Stimulated activated CD8-positive, alpha-beta memory T cell treated with anti-CD3 and anti-CD28 coated beads, Interleukin-7, amount 100 ng/mL, for 24 hours (primary cell): ENCODE results near the gene CDH4.

ENCODE experiments used
- DNase-seq: peaks from one replicate; pipeline ENCODE4 v3.0.0-alpha.2; 2020; ENCODE audit warnings: low read depth

CDH4 gene

DNA sequence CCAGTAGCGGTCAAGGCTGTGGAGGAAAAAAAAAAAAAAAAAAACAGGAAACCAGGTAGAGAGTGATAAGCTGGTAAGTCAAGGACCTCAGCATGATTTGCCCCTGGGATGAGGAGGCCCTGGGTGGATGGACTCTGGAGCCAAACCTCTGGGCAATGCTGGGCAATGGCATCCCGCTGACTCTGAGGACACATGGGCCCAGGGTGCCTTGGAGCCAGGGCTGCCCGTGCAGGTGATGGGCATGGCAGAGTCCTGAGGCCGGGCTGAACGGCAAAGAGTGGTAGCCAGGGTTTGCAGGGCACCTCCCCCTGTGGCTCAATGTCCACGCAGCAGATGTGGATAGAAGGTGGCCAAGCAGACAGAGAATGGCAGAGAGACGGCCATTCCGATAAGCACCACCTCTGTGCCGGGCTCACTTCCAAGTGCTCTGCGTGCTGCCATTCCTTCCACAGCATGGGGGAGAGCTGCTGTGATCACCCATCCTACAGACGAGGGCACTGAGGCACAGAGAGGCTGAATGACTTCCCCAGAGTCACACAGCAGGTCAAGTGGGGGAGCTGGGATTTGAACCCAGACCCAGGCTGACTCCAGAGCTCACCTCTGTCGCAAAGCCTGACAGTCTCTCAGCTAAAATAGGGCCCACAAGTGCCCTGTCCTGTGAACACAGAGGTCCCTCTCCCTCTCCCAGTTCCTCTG is 353.9 kb downstream of the CDH4 start:
- no peak for DNase-seq

- no peak for DNase-seq
These were observed 356.4 kb downstream of the CDH4 start for GRCh38 chr20:61608275-61609085.

DNA sequence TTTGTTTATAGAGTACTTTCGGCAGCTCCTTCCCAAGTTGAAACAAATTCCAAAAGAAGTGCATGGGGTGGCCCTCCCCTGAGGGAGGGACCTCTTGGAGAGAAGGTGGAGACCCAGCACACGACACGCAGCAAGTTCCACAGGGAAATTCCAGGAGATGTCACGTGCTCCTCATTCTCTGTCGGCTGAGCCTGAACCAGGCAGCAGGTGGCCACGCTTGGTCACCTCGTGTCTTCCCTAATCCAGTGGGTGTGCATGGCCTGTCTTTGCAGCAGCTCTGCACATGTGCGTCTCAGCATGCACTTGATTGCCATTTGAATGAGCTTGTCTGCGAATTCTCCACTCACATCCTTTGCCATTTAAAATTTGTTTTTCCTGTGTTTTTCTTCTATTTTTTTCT is 357.4 kb downstream of the CDH4 start:
- DNase-seq, result no peak

DNA sequence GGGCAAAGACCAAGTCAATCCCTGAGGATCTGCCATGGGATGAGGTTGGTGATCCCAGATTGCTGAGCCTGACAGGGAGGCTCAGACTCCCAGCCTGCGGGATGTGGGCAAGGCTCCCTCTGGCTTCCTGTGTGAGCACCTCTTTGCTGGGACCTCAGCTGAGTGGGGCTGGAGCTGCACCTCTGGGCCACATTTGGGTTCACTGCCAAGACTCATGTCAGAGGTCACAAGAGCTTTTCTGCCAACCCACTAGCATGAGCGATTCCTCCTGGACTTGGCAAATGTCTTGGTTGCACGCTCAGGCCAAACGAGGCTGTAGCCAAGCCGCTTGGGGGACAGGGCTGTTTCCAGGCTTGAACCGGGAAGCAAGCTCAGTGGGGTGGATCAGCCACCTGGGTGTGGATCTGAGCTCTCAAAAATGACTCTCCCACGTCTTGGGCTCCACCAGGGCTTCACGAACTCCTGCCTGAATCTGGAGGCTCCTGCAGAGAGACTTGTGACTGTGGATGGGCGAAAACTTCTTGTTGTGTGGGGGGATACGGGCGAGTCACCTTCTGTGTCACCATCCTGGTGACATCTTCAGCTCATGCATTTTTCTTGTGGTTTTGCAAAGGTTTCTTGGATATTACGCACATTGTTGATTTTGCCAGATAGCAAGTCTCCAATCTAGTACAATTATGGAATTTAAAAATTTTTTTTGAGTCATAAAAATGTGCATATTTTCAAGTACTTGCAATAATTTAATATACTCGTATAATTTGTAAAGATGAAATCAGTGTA is 359.5 kb downstream of the CDH4 start:
- DNase-seq, result no peak

DNA sequence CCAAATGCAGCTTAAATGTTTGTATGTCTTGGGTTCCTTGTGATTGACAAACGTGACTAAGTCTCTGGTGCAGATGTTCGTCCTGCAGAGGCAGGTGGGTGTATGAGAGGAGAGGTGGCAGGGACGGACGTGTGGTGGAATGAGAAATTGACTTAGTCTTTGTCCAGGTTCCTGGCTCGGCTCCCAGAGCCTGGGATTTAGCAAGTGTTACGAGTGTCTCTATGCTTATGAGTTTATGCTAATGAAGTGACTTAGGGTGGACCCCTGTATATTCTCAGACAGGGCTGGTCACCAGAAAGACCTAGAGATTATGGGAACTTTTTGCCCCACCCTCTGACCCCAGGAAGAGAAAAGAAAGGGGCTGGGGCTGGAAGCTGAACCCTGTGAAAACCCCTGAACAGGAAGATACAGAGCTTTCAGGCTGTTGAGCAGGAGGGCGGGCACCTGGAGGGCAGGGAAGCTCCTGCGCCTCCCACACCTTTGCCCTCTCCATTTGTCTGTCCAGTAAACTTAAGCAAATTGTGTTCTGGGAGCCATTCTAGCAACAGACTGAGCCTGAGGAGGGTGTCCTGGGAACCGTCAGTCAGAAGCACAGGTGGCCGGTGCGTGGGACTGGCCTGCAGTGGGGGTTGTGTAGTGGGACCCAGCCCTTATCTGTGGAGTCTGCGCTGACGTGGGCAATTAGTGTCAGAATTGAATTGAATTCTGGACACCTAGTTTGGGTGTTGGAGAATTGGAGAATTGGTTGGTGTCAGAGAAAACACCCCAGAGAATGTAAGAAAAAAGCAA is 362.1 kb downstream of the CDH4 start:
- DNase-seq, result no peak

GRCh38 chr20:61614706-61615100 is 362.6 kb downstream of the CDH4 start:
- no peak for DNase-seq

- DNase-seq, result no peak
These were observed 363.7 kb downstream of the CDH4 start for GRCh38 chr20:61615806-61616205.

DNA sequence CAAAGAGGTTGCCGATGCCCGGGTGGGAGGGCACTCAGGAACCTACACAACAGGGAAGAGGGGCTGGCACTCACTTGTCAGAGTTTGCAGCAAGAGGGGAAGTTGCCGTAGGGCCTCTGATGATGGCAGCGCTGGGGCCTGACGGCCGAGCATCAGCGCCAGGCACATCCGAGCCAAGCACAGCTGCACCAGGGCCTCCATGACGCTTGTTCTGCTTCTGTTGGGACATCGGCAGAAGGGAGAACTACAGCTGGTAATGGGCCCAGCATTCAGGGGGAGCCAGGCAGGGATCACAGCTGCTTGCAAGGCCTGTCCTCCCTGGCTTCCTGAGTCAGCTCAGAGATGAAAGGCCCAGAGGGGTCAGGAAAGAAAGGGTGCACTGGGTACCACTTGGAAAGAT is 367.7 kb downstream of the CDH4 start:
- no peak for DNase-seq

- DNase-seq, result no peak
These were observed 368.1 kb downstream of the CDH4 start for GRCh38 chr20:61620174-61620573.

- DNase-seq, result no peak
These were observed 369.1 kb downstream of the CDH4 start for GRCh38 chr20:61621035-61621730.

DNA sequence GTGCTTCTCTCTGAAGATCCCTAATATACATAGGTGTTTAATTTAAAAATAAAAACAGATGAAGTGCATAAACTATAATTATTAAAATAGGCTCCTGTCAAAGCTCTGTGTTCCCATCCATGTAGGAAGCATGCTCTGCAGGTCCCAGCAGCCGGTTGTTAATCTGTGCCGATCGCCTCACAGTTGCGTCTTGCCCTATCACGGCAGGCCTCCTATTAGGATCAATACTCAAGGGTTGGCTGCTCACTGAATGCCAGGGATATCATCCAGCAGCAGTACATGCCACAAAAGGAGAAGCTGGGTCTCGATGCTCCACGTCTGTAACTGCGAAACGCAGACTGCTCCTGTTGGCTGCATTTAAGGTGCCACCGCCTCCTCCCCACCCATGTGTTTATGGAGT is 369.8 kb downstream of the CDH4 start:
- no peak for DNase-seq

GRCh38 chr20:61623451-61623850 is 371.4 kb downstream of the CDH4 start:
- DNase-seq, result no peak

- DNase-seq, result no peak
These were observed 373.2 kb downstream of the CDH4 start for GRCh38 chr20:61625246-61625645.

DNA sequence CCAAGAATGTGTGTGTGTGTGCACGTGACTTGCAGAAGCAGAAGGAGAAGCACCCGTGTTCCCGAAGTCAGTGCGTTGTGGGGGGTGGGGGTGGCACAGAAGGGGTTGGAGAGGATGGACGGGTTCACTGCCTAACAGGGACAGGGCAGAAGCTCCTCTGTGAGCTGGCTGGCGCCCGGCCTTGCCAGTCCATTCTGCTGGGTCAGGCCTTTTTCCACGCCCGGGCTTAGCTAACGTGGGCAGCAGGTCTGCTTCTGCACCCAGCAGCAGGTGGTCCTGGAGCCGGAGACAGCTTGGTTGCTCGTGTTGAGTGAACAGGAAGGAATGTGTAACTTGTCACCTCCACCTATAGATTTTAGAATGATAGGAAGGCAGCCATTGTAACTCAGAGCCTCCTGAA is 374.4 kb downstream of the CDH4 start:
- DNase-seq, result no peak

DNA sequence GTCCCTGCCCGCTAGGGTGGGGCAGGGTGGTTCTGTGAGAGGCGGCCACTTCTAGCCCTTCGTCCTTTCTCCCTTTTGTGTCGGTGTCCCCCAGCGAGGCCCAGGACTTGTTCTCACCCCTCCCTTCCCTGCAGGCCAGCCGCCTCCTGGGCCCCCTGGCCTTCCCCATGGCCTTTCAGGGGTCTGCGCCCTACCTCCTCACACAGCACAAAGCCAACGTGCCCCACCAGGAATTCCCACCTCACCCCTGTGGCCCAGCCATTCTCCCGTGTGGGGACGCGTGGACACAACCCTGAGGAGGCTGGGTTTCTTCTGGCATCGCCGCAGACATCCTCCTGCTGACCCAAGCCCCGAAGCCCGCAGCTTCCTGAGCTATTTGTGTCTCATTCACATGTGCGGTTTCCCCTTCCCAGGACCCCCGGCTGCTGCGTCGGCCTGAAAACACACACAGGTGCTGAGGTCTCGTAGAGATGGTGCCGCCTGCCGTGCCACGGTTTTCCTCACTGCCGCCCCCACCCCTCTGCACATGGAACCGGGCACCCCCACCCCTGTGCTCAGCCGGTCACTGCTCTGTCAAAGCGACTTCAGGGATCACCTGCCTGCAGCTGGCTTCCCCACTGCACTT is 375.8 kb downstream of the CDH4 start:
- no peak for DNase-seq

- DNase-seq, result no peak
These were observed 376.4 kb downstream of the CDH4 start for GRCh38 chr20:61628480-61628879.

DNA sequence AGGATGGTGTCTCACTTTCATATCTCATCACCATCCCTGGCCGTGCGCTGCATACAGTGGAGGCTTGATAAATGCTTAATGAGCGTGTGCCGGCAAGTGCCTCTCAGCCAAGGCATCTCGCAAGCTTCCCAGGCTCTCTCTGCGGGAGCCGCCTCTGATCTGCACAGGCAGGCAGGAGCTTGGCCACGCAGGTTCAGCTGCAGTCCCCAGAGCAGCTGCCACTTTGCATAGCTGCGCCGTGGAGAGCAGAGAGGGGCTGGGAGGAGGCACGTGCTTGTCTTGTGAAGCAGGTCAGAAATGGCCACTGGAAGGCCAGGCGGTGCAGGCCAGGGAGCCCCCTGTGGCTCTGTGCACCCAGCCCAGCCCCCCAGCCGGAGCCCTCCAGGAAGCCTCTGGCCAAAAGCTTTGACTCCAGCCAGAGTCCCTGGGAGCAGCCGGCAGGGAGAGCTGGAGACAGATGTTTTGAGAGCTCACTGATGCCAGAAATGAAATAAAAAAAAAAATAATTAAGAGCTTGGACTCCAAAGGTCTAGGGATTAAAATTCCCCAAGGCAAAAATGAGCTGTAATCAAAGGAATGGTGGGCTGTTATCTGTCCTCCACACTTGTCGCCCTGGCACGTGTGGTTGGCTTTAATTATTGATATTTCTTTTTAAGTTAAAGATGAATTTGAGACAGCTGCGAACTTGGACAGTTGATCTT is 377.0 kb downstream of the CDH4 start:
- no peak for DNase-seq

GRCh38 chr20:61629602-61630390 is 377.7 kb downstream of the CDH4 start:
- no peak for DNase-seq

DNA sequence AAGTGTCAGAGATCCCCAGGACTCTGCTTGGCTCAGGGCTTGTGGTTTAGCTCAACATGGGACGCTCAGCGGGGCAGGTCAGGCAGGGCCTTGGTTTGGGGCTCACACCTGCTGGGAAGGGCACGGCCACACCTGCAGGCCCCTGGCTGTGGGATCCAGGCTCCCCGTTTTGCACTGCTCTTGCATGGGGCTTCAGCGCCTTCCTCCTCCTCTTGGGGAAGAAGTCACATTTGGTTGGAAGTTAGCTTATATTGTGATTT is 378.3 kb downstream of the CDH4 start:
- DNase-seq, result no peak

DNA sequence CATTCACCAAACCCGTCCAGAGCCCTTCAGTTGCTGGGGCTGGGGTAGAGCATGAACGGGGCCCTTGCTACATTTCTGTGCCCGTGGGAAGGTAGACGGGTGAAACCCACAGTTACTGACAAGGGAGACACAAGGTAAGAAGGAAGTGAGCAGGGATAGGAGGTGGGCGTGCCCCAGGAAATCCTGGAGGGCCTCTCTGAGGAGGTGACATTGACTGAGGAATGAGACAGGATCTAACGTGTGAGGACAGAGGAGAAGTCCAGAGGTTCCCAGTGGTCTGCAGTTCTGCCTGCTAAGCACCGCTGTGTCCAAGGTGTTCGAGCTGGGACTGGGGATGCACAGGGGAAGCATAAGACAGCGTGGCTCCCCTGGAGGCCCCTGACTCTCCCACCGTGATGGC is 378.8 kb downstream of the CDH4 start:
- no peak for DNase-seq
